Suprapubic skin (tissue), 4 donors: Measurements from ENCODE around the gene MGAT5. TPM values are rescaled to one million over a fixed set of nuclear protein-coding genes. Genes with fewer than 3 reads are reported as not detected.

Experiments used
- DNase-seq, 2 donors: peaks; one replicate each; pipeline ENCODE4 v3.0.0-alpha.2; 2019; ENCODE audit warnings: low spot score in 2 of 2
- H3K27ac ChIP-seq: fragments of 200-600 bp; sonication (generic); one replicate; pipeline ENCODE4 v1.5.1; 2019
- H3K27me3 ChIP-seq: fragments of 200-600 bp; sonication (generic); one replicate; pipeline ENCODE4 v1.5.1; 2019
- H3K36me3 ChIP-seq: fragments of 200-600 bp; sonication (generic); one replicate; pipeline ENCODE4 v1.5.1; 2019
- H3K4me1 ChIP-seq: fragments of 200-600 bp; sonication (generic); one replicate; pipeline ENCODE4 v1.5.1; 2019
- H3K4me3 ChIP-seq: fragments of 200-600 bp; sonication (generic); one replicate; pipeline ENCODE4 v1.5.1; 2019; ENCODE audit warnings: mild to moderate bottlenecking
- H3K9me3 ChIP-seq: fragments of 200-600 bp; sonication (generic); one replicate; pipeline ENCODE4 v1.5.1; 2019
- EP300 ChIP-seq: sonication (generic); formaldehyde crosslinking; IDR thresholded peaks from one replicate; pipeline ENCODE4 v1.6.1; 2017; ENCODE audit warnings: antibody characterized with exemption
- POLR2A ChIP-seq, 2 donors: fragments of 450-650 bp; IDR thresholded peaks; one replicate each; pipeline ENCODE4 v1.6.1; 2017; ENCODE audit warnings: antibody characterized with exemption in 2 of 2, mild to moderate bottlenecking in 2 of 2, moderate library complexity in 2 of 2
- POLR2AphosphoS5 ChIP-seq, 3 donors: sonication (generic); formaldehyde crosslinking; IDR thresholded peaks; one replicate each; pipeline ENCODE4 v1.6.1; 2017; ENCODE audit warnings: antibody characterized with exemption in 3 of 3
- WGBS: methylation state at CpG from one replicate; pipeline ENCODE4 v1.1.5; 2018; 5-methylcytosine and 5-hydroxymethylcytosine counted together
- total RNA-seq, 4 donors: library from RNA; depleted of rRNA; stranded (reverse); fragments of >200 nt; gene quantifications; one replicate each; pipeline ENCODE4 v1.1.0, GENCODE V29; 2016
- TF ChIP-seq, protein P1 (sequence below), 2 donors: fragments of 200-600 bp in 1 of 2; fragments of 450-650 bp in 1 of 2; sonication (generic) in 1 of 2; IDR thresholded peaks; one replicate each; pipeline ENCODE4 v1.5.1; 2016 to 2019; ENCODE audit warnings: antibody characterized with exemption in 2 of 2, mild to moderate bottlenecking in 1 of 2, moderate library complexity in 1 of 2

Gene MGAT5
- total RNA-seq, 4 donors from 2014 or later: 16.9 to 42.1 (median 32.9) TPM

DNA sequence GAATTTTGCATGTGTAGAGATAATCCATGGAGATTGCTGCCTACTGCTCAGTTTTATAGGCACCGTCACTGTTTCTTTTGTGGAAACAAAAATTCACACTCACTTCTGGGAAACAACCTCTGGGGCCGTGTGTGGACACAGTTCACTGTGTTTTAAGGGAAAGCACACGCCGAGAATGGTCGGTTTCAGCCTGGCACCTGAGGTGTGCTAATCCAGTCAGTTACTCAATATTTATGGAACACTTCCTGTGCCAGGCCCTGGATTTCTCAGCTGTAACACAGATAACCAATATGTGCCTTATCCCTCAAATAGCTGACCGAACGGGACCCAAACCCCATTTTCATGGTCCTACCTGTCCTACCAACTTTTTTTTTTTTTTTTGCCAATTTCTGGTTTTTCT is 179.6 kb downstream of the MGAT5 start:
- peaks cover 55% of the 10 kb centered on the region for H3K36me3 ChIP-seq
- no peaks in the 10 kb centered on the region for H3K4me1 ChIP-seq
- TF ChIP-seq, protein P1, sequence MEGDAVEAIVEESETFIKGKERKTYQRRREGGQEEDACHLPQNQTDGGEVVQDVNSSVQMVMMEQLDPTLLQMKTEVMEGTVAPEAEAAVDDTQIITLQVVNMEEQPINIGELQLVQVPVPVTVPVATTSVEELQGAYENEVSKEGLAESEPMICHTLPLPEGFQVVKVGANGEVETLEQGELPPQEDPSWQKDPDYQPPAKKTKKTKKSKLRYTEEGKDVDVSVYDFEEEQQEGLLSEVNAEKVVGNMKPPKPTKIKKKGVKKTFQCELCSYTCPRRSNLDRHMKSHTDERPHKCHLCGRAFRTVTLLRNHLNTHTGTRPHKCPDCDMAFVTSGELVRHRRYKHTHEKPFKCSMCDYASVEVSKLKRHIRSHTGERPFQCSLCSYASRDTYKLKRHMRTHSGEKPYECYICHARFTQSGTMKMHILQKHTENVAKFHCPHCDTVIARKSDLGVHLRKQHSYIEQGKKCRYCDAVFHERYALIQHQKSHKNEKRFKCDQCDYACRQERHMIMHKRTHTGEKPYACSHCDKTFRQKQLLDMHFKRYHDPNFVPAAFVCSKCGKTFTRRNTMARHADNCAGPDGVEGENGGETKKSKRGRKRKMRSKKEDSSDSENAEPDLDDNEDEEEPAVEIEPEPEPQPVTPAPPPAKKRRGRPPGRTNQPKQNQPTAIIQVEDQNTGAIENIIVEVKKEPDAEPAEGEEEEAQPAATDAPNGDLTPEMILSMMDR (IDR thresholded peaks at IDR 0.05): no peak
- TF ChIP-seq EP300: no peak
- no peak for TF ChIP-seq POLR2AphosphoS5 (IDR thresholded peaks at IDR 0.05)
- TF ChIP-seq POLR2A (IDR thresholded peaks at IDR 0.05): no peak
- H3K27me3 ChIP-seq: no peaks in the 10 kb centered on the region
- H3K9me3 ChIP-seq: no peaks in the 10 kb centered on the region
- DNase-seq: no peak
- no peak overlapping the region for H3K4me3 ChIP-seq
- 91% methylated on average over 7 of the region's 7 CpGs for WGBS
- no peak overlapping the region for H3K27ac ChIP-seq

DNA sequence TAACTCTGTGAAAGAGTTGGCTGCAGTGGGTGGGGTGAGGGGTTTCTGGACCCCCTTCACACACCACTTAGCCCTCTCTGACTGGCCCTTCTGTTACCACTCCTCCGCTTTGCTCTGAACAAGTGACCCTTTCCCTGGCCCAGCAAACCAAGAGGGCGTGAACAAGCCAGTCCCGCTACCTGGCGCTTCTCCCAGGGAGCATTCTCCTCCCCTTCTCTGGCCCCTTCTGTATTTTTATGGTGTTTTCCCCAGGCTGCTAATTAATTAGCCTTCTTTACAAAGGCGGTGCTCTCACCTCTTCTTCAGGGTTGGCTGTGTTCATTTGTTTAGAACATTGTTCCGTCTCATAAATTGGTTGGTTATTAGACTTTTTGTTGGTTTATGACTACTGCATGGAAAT is 180.1 kb downstream of the MGAT5 start:
- no peaks in the 10 kb centered on the region for H3K27me3 ChIP-seq
- 97% methylated on average over 6 of the region's 6 CpGs for WGBS
- no peak overlapping the region for H3K27ac ChIP-seq
- H3K4me1 ChIP-seq: no peaks in the 10 kb centered on the region
- TF ChIP-seq, protein P1 (IDR thresholded peaks at IDR 0.05): no peak
- TF ChIP-seq POLR2AphosphoS5 (IDR thresholded peaks at IDR 0.05) (no peak), POLR2A (IDR thresholded peaks at IDR 0.05) (no peak), EP300 (no peak)
- no peak overlapping the region for H3K4me3 ChIP-seq
- peaks cover 54% of the 10 kb centered on the region for H3K36me3 ChIP-seq
- no peaks in the 10 kb centered on the region for H3K9me3 ChIP-seq
- no peak for DNase-seq

DNA sequence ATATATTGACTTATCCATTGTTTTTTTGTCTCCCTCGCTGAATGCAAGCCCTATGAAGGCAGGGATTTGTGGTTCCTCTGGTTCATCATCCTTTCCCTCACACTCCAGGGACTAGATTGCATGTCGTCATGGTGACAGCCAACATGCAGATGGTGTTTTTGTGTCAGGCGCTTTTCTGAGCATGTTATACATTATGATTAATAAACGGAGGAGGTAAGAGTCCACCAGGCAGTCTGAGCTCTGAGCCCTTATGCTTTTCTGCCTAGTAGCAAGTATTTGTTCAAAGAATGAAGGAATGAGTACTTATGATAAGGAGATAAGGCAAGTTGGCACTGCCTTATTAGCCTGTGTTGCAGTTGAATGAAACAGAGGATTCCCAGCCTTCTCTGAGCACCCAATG is 181.6 kb downstream of the MGAT5 start:
- no peak overlapping the region for H3K4me3 ChIP-seq
- WGBS: 94% methylated on average over 4 of the region's 4 CpGs
- no peak for TF ChIP-seq EP300
- TF ChIP-seq POLR2A (IDR thresholded peaks at IDR 0.05): no peak
- TF ChIP-seq POLR2AphosphoS5 (IDR thresholded peaks at IDR 0.05): no peak
- TF ChIP-seq, protein P1 (IDR thresholded peaks at IDR 0.05): no peak
- peaks cover 49% of the 10 kb centered on the region for H3K36me3 ChIP-seq
- no peaks in the 10 kb centered on the region for H3K27me3 ChIP-seq
- H3K4me1 ChIP-seq: no peaks in the 10 kb centered on the region
- no peak overlapping the region for H3K27ac ChIP-seq
- DNase-seq: no peak
- no peaks in the 10 kb centered on the region for H3K9me3 ChIP-seq

DNA sequence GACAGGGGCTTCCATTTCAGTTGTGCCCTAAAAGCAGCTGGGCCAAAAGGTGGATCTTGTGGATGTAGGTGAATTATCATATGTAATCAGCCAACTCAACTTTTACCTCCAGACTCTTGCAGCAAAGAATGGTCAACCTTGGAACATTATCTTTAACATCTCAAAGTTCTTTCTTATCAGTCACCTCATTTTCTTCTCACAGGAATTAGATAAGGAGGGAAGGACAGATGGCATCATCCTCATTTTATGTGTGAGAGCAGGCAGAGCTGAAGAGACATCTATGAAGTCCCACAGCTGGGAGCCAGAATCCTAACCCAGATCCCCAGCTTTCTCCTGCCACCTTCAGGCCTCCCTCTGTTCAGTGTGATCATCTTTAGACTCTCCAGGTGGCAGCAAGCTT is 182.1 kb downstream of the MGAT5 start:
- DNase-seq: no peak
- Histone ChIP-seq H3K4me1 (no peaks in the 10 kb centered on the region), H3K9me3 (no peaks in the 10 kb centered on the region), H3K27ac (no peak overlapping the region), H3K4me3 (no peak overlapping the region), H3K36me3 (peaks cover 45% of the 10 kb centered on the region), H3K27me3 (no peaks in the 10 kb centered on the region)
- no peak for TF ChIP-seq EP300
- no peak for TF ChIP-seq POLR2AphosphoS5 (IDR thresholded peaks at IDR 0.05)
- no peak for TF ChIP-seq POLR2A (IDR thresholded peaks at IDR 0.05)
- TF ChIP-seq, protein P1 (IDR thresholded peaks at IDR 0.05): no peak

DNA sequence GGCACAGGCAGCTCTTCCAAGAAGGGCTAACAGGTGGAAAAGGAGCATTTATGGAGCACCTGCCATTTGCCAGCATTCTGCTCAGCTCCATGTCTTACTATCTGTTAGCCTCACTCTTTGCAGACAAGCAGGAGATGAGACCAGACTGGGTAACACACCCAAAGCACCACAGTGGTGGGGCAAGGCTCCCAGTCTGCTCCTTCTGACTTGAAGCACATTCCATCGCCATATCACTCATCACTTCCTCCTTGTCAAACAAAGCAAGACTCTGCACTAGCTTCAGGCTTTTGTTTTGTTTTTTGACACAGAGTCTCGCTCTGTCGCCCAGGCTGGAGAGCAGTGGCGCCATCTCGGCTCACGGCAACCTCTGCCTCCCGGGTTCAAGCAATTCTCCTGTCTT is 182.8 kb downstream of the MGAT5 start:
- 98% methylated on average over 7 of the region's 7 CpGs for WGBS
- Histone ChIP-seq H3K4me1 (no peaks in the 10 kb centered on the region), H3K4me3 (no peak overlapping the region), H3K27me3 (no peaks in the 10 kb centered on the region), H3K36me3 (peaks cover 38% of the 10 kb centered on the region), H3K27ac (no peak overlapping the region), H3K9me3 (no peaks in the 10 kb centered on the region)
- DNase-seq: no peak
- TF ChIP-seq, protein P1 (IDR thresholded peaks at IDR 0.05): no peak
- no peak for TF ChIP-seq POLR2A (IDR thresholded peaks at IDR 0.05)
